ENCODE results near the gene SMPDL3A.

The SMPDL3A gene

DNA sequence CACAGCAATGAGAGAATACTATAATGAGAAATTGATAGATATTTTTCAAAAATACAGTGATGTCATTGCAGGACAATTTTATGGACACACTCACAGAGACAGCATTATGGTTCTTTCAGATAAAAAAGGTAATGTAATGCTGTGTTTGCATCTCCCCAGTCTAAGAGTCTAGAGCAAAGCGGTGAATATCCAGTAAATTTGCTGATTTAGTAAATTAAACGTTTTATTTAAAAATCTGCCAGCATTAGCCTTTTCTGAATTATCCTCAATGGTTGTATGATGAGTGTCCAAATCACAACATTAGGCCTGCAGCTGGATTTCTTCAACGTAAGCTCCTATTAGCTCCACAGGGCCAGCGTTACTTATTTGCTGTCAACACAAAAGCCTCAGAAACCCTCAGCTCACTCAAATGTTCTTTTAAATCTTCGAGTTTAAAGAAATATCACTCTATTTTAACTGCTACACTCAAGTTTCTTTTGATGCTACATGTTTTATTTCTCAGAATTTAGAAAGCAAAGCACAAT lies 16.0 kb downstream of the SMPDL3A start:
- no peak for DNase-seq (ENCODE audit: low read depth)

DNA sequence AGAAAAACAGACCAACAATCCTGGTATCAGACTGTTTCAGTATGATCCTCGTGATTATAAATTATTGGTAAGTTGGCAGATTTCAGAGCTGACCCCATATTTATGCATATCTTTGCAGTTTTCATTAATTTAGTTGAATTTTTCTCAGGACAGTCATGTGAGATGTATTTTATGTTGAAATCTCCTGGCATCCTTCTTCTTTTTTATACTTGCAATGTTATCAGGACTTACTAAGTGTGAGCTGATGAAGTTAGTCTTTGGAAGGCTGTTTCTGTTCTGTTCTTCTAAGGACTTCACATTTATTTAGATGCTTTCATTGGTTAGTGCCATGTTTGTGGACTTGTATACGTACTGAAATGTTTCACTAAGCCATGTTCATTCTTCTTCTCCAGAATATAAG lies 17.2 kb downstream of the SMPDL3A start:
- DNase-seq (ENCODE audit: low read depth), result no peak

GRCh38 chr6:122808121-122808885 lies 19.2 kb downstream of the SMPDL3A start:
- DNase-seq (ENCODE audit: low read depth), result no peak

DNA sequence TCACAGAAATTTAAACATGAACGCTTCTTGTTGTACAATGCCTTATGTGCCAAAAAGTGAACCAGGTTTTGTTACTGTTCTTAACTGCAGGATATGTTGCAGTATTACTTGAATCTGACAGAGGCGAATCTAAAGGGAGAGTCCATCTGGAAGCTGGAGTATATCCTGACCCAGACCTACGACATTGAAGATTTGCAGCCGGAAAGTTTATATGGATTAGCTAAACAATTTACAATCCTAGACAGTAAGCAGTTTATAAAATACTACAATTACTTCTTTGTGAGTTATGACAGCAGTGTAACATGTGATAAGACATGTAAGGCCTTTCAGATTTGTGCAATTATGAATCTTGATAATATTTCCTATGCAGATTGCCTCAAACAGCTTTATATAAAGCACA lies 19.9 kb downstream of the SMPDL3A start:
- DNase-seq (ENCODE audit: low read depth), result no peak

DNA sequence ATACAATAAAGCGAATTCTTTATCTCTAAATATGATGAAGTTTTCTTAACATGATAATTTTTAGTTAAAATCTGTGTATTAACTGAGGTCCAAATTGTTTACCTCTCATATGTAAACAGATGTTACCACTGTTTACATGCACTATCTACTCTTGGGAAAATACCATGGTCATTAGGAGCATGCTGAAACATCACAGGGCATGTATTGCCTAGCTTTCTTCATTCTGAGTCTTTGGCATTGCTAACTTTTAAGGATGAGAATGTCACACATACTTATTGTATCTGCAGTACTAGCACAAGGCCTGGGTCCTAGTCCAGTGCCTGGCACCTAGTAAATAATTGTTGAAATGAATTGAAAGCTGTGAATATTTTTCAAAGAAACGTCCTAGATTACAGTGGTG lies 20.6 kb downstream of the SMPDL3A start:
- DNase-seq (ENCODE audit: low read depth), result no peak

DNA sequence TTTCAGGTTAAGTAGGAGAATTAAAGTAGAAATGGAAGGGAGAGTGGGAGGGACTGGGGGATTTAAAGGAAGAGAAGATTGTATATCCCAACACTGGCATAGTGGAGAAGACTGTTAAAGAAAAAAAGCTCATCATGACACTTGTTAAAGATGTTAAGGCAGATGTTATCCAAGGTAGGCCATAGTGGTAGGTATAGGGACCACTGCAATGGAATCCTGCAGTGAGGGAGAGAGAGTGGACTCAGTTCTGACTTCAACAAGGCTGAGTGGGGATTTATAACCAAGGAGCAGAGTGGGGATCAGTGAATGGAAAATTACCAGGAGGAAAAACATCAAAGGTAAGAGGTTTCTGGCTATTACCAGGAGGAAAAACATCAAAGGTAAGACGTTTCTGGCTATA lies 21.1 kb downstream of the SMPDL3A start:
- no peak for DNase-seq (ENCODE audit: low read depth)

DNA sequence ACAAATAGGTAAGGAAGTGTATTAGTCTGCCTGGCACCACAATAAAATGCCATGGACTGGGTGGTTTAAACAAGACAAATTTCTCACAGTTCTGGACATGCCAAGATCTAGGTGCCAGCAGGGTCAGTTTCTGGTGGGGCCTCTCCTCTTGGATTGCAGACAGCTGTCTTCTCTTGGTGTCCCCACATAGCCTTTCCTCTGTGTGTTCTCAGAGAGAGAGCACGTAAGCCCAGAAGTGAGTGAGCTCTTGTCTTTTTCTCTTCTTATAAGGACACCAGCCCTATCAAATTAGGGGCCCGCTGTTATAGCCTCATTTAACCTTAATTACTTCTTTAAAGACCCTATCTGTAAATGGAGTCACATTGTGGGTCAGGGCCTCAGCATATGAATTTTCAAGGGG lies 28.3 kb downstream of the SMPDL3A start:
- no peak for DNase-seq (ENCODE audit: low read depth)

DNA sequence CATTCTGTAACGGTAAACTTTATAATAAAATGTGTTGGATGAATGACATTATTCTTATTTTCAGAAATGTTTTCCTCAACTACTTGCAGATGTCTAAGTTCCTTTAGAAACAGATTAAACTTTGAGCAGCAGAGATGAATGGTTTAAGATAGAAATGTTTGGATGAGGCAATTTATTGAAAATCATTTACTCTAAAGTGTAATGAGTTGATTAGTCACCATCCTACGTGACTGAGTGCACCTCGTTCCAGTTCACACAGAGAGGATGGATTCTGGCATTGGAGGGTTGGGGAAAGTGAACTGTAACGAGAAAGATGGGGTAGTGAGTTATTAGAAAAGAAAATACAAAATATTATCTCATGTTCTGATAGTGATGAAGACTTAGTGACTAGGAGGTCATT lies 28.7 kb downstream of the SMPDL3A start:
- no peak for DNase-seq (ENCODE audit: low read depth)

- no peak for DNase-seq (ENCODE audit: low read depth)
Measured at GRCh38 chr6:122818866-122819265, 29.8 kb downstream of the SMPDL3A start.

- no peak for DNase-seq (ENCODE audit: low read depth)
Measured at GRCh38 chr6:122821095-122821494, 32.0 kb downstream of the SMPDL3A start.

DNA sequence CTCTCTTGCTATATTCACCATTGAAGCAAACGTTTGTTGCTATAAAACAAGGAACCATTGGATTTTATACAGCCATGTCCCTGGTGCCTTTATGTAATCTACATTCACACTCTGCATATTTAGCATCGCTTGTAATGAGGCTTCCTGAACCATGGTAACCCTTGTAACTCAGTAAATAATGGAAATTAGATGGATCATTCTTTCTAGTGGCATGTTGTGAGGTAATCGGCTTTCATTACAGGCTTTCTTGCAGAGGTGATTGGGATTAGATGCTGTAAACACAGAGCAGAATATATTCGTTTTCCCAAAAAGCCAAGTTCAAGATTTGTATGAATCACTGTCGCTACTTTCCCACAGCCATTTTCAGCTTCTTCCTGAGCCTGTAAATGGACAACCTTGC lies 36.1 kb downstream of the SMPDL3A start:
- no peak for DNase-seq (ENCODE audit: low read depth)

DNA sequence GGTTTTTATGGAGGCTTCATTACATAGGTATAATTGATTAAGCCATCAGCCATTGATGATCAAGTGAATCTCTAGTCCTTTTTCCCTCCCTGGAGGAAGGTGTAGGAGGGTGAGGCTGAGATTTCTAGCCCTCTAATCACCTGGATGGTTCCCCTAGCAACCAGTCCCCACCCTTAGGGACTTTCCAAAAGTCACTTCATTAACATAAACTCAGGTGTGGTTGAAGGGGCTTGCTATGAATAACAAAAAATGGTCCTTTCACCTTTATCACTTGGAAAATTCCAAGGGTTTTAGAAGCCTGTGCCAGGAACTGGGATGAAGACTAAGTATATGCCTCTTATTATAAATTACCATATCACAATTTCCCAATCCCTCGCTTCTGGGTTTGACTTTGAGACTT lies 40.4 kb downstream of the SMPDL3A start:
- DNase-seq (ENCODE audit: low read depth), result no peak

GRCh38 chr6:122831511-122831910 lies 42.5 kb downstream of the SMPDL3A start:
- no peak for DNase-seq (ENCODE audit: low read depth)

DNA sequence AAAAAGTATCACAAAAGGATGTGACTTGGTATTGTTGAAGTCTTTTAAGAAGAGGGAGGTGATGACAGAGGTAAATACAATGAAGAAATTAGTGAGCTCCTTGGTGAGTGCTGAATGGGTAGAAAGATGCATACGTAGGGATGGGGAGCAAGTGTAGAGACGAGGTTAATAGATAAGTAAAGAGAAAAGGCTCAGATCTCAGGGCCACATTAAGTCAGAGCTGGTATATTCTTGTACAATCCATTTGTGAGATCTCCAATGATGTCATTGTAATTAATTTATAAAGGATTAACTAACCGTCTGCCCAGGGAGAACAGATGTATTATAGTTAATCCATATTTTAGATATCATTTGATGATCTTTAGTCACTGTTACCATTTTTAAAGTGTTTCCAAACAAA lies 43.4 kb downstream of the SMPDL3A start:
- DNase-seq (ENCODE audit: low read depth), result no peak

GRCh38 chr6:122833021-122833491 lies 44.0 kb downstream of the SMPDL3A start:
- DNase-seq (ENCODE audit: low read depth), result no peak

GRCh38 chr6:122838060-122838780 lies 49.2 kb downstream of the SMPDL3A start:
- no peak for DNase-seq (ENCODE audit: low read depth)

DNA sequence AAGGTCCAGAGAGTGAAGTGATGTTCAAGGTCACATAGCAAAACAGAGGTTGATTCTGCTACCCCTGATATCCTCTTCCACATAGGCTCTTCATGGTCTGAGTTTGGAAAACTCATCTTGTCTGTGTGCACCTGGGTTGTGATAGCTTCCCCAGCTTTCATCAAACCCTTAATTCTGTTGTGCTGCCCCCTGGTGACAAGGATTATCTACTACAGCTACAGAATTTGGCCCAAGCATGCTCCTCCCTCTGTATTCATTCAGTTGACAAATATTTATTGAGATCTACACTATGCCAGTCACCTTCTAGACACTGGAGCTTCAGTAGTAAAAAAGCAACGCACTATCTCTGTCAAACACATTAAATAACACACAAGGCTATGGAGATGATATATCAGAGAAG lies 50.4 kb downstream of the SMPDL3A start:
- DNase-seq (ENCODE audit: low read depth), result peak; percentile 23

DNA sequence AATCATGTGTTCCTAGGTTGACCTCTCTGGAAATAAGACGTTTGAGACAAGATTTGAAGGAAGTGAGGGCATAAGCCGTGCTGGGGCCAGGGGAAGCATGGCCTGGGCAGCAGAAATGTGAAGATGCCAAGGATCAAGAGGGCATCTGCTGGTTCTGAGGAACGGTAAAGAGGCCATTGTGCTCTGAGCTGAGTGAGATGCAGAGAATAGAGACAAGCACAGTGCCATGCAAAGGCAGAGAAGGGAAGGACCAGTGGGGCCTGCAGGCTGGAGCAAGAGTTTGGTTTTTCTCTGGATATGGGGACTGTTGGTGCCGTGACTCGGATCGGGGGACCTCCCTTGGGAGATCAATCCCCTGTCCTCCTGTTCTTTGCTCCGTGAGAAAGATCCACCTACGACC lies 50.8 kb downstream of the SMPDL3A start:
- no peak for DNase-seq (ENCODE audit: low read depth)

DNA sequence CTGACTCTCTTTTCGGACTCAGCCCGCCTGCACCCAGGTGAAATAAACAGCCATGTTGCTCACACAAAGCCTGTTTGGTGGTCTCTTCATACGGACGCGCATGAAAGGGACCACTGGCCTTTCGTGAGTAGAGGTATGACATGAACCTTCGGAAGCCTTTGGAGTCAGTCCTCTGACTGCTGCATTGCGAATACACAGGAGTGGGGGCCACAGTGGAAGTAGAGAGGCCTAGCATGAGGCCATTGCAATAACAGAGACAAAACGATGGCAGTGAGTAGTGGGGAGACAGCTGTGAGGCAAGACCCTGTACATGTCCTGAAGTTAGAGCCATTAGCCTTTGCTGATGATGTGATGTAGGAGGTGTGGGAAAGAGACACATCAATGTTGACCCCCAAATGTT lies 56.4 kb downstream of the SMPDL3A start:
- no peak for DNase-seq (ENCODE audit: low read depth)

GRCh38 chr6:122845916-122846612 lies 57.0 kb downstream of the SMPDL3A start:
- no peak for DNase-seq (ENCODE audit: low read depth)

DNA sequence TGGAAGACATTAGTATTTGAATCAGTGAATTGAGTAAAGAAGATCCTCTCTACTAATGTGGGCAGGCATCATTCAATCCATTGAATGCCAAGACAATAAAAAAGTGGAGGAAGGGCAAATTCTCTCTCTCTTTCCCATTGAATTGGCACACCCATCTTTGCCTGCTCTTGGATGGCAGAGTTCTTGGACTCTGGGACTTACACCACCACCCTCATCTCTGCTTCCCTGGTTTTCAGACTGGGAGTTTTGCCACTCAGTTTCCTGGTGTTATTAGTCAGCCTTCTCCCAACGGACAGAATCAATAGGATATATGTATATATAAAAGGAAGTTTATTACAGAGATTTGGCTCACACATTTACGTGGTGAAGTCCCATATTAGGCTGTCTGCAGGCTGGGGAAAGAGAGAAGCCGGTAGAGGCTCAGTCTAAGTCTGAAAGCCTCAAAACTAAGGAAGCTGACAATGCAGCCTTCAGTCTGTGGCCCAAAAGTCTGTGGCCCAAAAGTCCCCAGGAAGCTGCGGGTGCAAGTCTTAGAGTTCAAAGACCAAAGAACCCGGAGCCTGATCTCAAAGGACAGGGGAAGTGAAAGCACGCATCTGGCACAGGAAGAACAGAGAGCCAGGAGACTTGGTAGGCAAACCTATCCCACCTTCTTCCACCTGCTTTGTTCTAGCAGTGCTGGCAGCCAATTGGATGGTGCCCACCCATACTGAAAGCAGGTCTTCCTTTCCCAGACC lies 64.4 kb downstream of the SMPDL3A start:
- no peak for DNase-seq (ENCODE audit: low read depth)
